Esophagus muscularis mucosa (tissue), 3 donors: ENCODE measurements around the gene UMPS.

Experiments used
- CTCF ChIP-seq, 3 experiments: fragments of 200-600 bp in 2 of 3; fragments of 450-650 bp in 1 of 3; sonication (generic) in 2 of 3; IDR thresholded peaks; one replicate each; pipeline ENCODE4 v1.5.1; 2017 to 2019; ENCODE audit warnings: antibody characterized with exemption in 3 of 3, mild to moderate bottlenecking in 2 of 3, moderate library complexity in 1 of 3
- POLR2A ChIP-seq: fragments of 450-650 bp; IDR thresholded peaks from one replicate; pipeline ENCODE4 v1.6.1; 2017; ENCODE audit warnings: antibody characterized with exemption, moderate library complexity, mild to moderate bottlenecking, low read depth

- no peak for TF ChIP-seq CTCF (IDR thresholded peaks at IDR 0.05)
- TF ChIP-seq POLR2A: no peak
These were observed 33.0 kb downstream of the UMPS start for GRCh38 chr3:124763206-124763605.
